ENCODE data around the gene SORCS3.

- TF ChIP-seq EZH2 (IDR thresholded peaks at IDR 0.05; ENCODE audit: insufficient read depth, poor library complexity, severe bottlenecking), result no peak
- TF ChIP-seq EZH2phosphoT487 (IDR thresholded peaks at IDR 0.05; ENCODE audit: insufficient read depth, low read depth), result no peak
Measured at GRCh38 chr10:104928734-104929133, 287.6 kb downstream of the SORCS3 start.
